NCI-H146 treated with DMSO at 0.1 percent for 48 hours (cell line): ENCODE measurements around the gene RAB6B.
A peak's percentile ranks its signal among the peaks of the same experiment; 100 is the strongest.

Experiments used
- DNase-seq: peaks from one replicate; lab custom pipeline; 2025; ENCODE audit not compliant: unreplicated experiment; lab: John Stamatoyannopoulos, UW

RAB6B gene

DNA sequence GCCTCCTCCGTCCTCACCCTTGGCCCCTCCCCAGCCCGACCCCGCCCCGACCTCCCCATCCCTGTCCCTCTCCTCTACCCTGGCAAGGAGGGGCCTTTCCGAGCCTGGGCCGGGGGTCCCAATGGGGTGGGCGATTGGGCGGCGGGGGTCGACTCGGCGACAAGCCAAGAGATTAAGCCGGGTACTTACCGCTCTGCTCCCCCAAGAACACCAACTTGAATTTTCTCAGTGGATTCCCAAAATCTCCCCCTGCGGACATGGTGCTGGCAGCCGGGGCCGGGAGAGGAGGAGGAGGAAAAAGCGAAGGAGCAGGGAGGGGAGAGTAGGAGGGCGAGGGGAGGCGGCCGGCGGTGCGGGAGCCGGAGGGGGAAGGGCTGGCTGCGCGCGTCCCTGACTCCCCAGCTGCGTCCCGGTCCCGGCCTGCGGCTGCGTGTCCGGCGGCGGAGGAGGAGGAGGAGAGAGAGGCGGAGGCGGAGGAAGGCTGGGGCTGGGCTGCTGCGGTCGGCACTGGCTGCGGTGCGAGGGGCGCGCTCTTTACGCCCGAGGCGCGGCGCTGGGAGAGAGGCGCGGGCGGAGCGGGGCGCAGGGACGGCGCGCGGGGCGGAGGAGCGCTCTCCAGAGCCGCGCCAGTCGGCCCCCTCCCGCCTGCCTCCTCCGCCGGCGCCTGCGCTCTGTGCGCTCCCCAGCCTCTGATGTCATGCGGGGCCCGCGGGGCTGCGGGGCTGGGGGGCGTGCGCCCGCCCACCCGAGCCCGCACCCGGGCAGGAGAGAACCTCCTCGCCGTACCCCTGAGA lies at the start of gene RAB6B:
RAB6B (minus strand) TSS at position 675 of the 794 bp plus-strand sequence; CDS start at position 259, 416 bp downstream.
- peak; percentile 69 for DNase-seq

DNA sequence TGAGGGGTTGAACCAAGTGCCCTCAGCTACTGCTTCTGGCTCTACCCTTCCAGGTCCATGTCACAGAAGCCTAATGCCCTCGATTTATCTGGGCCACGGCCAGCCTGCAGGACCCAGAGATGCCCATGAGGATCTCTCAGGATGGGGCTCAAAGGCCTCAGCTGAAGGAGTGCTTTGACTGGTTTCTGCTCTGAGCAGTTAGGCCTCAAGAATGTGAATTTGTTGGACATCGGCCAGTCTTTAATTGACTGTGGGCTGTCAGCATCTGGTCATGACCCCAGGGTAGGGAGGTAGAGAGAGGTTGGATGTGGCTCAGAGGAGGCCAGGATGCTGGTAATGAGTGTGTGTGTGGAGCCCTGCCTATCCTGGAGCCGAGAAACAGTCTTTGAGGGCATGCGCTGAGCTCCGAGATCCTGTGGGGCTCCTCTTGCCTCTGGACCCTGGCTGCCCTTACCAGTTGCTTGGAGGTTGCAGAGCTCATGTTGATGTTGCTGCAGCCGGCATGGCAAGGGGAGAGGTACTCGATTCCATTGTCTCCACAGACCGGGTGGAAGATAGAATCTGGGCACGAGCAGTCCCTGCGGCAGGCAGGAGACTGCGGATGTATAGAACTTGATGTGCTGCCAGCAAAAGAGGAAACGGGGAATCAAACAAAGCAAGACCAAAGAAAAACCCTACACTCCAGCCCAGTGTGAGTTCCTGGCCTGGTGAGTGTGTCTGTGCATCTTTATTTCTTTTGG lies 49.1 kb upstream of the RAB6B start:
- no peak for DNase-seq

DNA sequence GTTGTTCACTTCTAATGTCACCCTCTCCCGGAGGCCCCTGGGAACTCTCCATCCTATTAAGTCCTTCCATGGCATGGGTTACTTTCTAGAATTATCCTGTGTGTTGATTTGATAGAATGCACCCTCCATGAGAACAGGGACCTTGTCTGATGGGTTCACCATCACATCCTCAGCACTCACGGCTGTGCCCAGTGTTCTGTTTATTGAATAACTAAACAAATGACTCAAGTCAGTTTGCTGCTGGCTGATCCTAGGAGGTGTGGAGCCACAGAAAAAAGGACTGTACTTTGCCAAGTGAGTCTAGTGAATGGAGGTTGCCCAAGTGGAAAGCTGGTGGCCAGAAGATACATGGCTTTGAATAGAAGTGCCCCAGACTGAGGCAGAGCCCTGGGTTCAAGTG lies 48.5 kb upstream of the RAB6B start:
- no peak for DNase-seq

DNA sequence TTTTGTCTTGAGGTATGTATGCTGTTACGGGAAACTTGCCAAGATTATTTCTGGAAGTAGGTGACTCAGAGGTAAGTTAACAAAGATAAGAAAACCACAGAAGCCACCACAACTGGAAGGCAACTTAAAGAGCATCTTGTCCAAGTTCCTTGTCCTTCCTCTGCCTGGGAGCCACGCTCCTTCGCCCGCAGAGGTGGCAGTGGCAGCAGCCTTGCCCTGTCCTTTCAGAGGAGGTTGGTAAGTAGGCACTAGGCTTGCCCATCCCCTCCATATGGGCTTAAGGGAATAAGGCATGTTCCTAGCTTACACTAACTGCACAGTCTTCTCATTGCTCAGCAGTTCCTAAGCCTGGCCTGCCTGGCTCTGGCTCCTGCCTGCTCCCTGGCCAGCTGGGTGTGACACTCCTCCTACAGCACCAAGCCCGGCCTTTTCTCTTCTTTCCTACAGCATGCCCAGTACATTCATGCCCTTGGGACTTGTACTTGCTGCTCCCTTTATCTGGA lies 48.0 kb upstream of the RAB6B start:
- no peak for DNase-seq

DNA sequence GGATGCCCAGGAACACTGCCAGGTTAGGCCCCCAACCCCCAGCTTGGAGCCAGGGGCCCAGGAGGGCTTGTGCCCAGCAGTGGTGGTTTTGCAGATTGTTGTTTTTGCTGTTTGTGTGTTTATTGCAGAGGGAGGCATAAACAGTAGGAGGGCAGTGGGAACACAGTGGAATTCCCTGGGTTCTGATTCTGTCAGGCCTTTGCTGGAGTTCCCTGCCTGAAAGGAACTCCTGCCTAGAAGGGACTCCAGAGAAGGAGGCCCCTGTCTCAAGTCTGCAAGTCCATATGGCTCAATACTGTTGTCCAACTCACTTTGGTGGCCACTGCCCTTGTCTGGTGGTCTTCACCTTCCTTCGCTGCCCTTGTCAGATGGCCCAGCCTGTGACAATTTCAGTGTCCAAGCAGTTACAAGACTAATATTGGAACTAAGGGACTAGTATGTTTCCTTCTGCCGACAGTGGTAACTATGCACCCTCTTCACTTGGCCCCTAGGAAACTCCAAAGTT lies 47.4 kb upstream of the RAB6B start:
- no peak for DNase-seq

DNA sequence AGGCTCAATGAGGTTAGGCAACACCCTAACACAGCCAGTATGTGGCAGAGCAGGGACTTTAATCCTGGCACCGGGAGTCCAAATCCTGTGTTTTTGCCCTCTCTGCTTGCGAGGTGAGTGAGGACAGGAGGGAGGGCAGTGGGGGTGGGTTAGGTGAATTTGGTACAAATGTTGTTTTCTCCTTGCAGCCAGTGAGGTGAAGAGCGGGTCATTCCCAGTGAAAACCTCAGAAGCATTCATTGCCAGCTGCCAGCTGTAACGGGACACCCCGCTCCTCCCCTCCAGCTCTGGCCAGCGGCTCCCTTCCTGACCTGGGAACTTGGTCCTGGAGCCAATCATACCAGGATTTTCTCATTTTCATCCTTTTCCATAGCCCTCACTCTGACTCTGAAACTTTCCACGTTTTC lies 45.7 kb upstream of the RAB6B start:
- DNase-seq: no peak

DNA sequence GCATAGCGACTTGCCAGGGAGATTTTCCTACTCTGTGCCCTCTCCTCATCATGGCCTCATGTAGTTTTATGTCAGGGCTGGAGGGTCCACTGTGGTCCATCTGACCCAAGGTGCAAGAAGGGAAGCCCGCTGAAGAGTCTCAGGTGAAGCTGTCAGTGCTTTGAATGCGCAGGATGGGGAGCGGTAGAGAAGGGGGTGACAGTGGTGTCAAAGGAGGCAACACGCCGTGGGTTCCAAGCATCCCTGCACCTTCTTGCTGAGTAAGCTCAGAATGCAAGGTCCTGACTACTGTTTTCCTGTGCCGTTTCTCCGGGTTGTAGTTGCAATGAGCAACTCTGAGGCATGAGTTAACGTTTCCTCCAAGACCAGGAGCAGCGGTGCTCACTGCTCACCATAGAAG lies 44.9 kb upstream of the RAB6B start:
- DNase-seq: no peak

DNA sequence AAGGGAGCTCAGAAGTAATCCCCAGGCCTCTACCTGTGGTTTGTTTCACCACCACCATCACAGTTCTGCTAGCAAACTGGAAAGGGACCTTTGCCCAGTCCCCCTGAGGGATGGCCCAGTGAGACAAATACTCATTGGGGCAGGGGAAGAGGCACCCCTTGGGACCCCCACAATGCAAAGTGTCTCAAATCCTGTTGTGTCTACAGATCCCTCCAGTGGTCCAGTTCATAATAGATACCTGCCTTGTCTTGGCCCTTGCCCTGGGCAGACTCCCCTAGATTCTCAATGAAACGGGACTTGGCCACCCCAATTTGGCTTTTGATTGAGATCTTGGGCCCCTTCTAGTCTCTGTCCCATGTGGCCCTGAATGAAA lies 43.8 kb upstream of the RAB6B start:
- no peak for DNase-seq

DNA sequence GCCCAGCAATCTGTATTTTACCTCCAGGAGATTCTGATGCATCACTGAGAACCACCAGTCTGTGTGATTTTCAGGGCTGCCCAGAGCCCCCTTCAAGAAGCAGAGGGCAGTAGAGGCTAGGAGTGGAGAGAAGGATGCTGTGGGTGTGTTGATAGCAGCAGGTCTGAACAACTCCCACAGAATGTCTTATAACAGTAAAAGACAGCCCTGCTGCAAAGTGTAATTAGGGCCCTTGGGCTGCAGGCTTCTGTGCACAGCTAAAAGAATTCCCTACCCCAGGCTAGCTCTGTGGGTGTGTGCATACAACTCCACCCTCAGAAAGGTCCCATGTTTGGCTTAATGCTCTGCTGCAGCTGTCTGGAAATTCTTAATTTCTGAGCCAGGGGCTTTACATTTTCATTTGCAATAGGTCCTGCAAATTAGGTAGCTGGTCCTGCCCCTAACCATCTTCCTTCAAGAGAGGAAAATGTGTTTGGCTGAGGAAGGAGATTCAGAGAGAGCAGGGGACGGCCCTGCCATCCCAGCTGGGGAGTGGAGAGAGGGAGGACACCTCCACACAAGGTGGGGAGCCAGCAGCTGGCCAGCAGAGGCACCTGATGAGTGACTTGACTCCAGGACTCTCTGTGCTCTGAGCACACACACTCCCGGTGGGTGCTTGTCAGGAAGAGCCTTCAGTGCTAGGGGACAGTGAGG lies 43.2 kb upstream of the RAB6B start:
- DNase-seq: no peak

DNA sequence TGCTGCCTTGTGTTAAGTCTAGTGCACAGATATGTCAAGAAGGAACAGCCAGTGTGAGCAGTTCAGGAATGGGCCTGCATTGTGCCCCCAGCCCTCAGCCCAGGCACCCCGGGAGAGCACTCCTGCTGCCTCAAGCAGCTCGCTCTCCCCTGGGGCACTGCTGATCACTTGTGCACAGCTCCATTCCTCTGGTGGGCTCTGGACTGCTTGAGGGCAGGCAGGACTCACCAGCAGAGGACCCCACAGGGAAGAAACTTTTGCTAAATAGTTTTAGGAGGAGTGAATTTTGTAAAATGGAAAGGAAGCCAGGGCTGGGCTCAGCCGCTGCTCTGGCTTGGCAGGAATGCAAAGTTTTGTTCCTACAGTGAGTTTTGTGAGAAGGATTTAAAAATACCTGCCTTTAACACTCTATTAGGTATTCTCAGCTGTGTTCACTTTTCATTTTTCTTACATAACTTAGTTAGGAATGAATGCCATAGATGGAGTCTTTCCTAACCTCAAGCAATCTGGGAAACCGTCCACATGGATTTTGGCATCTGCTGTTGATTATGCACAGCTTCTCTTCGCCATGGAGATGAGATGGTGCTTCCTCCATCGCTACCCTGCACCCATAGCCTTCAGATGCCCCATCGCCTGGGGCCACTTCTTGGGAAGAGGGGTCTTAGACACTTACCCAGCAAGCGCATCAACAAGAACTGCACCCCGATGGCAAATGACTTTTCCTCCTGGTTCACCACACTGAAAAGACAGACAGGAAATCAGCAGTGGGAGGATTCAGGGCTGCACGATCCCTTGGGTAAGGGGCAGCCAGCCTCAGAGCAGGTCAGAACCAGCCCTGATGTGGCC lies 42.3 kb upstream of the RAB6B start:
- no peak for DNase-seq

DNA sequence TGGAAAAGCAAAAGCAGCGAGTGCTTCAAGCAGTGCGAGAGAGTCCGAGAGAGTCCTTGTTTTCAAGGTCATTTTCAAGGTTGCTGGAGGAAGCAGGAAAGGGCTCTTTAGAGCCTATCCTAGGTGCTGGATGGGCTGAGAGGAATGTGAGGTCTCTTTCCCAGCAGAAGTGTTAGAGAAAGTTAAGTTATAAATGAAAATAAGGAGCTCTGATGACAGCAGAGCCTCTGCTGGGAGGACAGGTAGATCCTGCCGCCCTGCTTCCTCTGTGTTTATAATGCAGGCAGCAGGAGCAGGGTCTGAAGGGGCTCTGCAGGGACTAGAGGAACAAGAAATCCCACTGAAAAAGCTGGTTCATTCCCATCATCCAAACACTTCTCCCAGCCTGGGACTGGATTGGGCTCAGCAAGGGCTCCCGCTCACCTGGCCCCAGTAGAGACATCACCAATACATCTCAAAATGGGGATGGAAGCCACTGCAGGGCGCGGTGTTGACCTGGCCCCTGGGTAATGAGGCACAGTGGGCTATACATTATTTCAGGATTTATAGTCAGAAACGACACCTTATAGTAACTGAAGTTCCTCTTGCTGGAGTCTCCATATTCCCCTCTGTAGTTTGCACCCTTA lies 41.5 kb upstream of the RAB6B start:
- no peak for DNase-seq

DNA sequence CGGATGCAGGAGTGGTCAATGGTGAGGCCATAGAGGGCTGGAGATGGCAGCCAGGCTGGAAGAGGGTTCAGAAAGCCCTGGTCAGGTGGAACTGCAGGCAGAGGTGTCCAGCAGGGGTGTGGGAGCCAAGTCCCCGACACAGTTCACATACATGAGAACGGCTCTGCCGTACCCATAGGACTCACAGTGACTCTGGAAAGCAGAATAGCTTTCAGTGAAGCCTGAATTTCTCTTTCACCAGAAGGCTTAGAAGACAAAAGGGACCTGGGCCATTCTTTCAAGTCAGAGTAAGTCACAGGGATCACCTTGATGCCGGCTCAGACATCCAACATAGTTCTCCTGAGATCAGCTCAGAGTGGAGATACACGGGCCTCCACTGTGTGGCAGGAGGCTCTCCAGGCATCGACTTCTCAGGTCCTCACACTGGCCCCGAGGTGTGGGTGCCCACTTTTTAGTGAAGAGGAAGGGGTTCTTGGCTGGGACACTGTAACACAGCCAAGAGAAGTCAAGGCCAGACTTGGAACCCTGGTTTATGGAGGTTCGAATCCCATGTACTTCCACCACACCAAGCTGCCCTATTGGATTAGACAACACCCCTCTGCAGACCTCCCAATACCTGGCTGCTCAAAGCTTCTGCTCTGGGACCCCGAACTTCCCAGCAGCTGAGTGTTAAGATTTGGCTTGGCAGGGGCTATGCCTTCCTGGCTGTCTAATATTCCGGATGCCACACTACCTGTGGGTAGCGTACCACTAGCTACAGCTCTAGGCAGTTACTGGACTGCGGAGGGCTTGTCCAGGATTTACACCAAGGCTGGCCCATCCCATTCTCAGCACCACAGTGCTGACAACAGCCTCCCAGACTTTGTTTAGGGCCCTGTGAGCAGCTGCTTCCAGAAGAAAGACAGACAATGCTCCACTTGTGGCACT lies 40.4 kb upstream of the RAB6B start:
- no peak for DNase-seq

DNA sequence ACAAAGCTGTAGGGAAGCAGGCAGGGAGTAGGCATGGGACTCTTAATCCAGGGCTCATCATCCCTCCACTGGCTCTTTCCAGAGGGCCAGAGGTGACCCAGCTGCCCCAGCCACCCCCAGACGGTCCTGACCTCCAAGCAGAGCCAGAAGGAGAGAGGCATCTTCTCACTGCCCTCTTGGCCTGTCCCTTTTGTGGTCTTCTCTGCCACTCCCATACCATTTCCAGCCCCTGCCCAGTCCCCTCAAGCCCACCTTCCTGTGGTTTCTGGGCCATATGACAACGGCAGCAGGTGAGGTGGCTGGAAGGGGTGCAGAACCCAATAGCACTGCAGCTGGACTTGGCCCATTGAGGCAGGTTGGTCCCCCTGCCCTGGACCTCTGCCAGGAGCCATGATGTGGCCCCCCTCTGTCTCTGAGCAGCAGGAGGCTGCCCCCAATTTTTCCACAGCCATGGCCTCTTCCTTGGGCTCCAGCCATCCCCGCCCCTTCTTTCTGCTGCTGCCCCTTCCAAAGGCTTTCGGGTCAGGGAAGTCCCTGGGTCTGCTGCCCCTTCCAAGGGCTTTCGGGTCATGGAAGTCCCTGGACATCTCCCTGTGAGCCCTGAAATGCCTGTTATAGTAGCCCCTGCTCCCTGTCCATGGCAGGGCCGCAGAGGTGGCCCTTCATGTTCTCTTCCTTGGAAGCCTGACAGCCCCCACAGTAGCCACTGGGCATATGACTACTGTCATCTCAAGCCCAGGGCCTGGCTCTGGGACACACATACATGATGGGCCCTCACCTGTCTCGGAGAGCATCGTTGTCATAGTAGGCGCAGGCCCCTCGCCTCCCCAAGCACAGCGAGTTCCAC lies 39.5 kb upstream of the RAB6B start:
- DNase-seq: no peak

DNA sequence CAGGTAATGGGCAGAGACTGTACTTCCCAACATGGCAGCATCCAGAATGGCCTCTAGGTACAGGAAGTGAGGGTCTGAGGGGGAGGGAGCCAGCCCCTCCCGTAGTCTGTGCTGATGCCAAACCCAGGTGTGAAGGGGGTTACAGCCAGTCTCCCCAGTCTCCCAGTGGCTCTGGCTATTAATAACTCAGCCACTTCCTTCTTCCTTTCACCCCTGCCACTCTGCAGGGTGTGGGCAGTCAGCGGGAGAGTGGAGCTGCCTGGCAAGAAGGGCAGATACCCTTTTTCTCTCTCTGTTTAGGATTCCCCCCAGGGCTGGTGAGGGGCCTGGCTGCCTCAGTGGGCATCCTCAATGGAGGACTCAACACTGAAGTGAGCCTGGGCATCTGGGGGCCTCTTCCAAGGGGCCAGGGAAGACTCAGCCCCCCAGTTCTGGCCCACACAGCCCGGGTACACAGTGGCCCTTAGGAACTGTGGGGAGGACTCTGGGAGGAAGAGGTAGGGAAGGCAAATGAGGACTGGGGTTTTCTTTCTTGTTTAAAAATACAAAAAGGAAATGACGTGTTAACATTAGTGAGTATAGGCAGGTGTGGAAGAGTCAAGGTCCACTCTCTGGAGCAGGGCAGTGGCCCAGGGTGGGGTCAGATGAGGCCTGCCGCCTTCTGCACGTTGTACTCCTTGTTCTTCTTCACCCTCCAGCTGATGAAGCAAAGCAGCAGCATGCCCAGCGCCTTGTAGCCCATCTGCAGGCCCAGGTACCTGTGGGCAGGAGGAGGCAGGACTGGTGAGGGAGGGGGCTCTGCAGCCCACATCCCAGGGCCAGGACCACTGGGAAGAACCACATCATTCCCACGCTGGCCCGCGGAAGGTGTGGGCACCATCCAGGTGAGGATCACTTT lies 38.6 kb upstream of the RAB6B start:
- no peak for DNase-seq

DNA sequence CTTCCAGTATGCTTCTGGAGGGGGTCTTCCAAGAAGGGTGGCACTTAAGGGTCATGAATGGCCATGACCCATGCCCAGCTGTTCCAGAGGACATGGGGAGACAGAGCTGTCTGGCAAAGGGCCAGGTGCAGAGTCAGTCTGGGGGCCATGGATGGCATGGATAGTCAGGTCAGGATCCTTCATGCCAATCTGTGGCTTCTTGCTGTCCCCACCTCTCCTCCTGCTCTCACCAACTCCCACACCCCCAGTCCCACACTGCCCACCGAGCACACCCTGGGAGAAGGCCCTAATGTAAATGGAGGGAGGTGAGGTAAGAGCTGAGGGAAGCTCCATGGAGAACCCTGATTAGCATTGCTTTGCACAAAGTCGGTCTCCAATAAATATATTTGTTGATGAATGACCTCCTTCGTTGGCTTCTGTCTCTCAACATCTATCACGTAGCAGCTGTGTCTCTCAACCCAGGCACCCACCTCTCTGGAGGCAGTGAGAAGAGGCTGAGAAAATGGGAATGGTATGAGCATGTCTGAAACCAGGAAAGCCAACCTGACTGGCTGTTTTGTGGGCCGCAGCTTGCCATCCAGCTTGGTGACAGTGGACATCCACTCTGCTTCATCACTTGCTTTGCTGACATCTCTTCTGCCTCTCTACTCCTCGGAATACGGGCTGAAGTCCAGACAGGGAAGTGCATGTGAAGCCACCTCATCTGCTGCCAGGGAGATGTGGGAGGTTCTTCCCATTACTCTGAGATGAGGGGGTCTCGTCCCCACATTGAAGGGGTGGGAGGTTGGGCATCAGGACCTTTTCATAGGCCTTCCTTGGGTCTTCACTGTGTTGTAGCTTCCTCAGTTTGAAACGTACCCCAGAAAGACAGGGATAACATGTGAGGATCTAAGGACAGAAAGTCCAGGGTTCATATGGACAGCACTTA lies 37.7 kb upstream of the RAB6B start:
- no peak for DNase-seq

DNA sequence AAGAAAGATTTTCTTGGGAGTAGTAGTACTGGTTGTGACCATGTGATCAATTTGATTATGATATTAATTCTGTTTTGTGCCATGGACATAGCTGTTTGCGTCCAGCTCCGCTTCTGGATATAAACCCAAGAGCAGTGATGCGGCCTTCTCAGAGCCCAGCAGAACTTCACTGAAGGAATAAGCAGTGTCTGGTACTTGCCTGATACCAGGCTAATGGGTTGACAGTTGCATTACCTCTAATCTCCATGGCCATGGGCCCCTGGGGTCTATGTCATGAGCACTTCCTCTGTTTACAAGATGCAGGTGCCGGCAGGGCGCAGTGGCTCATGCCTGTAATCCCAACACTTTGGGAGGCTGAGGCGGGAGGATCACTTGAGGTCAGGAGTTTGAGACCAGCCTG lies 36.3 kb upstream of the RAB6B start:
- DNase-seq: no peak
